ENCODE data around the gene IL20.
A peak's percentile ranks its signal among the peaks of the same experiment; 100 is the strongest.

IL20 gene

DNA sequence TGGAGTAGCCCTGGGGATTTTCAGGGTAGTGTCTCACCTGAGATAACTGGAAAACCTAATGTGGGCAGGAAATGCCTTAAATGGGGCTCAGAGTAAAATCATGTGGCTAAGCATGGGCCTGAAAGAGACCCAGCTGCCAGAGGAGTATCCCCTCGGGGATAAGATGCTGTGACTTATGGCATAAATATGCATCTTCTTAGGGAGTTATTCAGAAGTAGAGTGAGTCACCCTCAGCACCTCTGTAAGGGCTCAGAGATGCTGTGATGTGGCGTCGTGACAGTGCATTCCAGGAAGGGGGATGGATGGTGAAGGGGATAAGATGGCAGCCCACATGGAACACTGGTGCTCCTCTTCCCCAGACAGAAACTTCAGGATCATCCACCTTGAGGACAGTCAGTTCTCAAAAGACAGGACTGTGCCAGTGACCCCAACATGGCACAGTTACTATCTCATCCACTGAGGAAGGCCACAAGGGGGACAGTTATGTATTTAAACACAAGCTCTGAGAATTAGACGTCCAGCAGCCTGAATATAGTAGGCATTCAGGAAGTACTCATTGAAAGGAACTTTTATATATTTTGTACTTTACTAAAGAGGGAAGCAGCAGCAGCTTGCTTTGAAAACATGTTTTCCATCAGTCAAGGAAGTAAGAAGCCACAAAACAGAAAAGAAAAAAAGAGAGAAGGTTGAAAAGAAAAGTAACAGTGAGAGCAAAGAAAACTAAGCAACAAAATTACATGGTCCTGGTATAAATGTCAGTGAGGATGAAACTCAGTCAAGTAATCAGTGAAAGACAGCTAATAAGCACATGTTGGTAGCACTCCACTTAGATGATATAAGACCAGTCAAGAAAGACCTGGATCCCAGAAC, 40.1 kb downstream of the IL20 start:
- no peak for DNase-seq

GRCh38 chr1:206907304-206907991, 42.0 kb downstream of the IL20 start:
- DNase-seq, result no peak

DNA sequence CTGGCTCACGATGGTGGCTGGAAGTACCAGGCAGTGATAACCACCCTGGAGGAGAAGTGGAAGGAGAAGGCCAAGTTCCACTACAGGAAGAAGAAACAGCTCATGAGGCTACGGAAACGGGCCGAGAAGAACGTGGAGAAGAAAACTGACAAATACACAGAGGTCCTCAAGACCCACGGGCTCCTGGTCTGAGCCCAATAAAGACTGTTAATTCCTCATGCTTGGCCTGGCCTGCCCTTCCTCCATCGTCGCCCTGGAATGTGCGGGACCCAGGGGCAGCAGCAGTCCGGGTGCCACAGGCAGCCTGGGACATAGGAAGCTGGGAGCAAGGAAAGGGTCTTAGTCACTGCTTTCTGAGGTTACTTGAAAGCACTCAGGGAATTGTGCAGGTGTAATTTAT, 42.6 kb downstream of the IL20 start:
- DNase-seq, result no peak

DNA sequence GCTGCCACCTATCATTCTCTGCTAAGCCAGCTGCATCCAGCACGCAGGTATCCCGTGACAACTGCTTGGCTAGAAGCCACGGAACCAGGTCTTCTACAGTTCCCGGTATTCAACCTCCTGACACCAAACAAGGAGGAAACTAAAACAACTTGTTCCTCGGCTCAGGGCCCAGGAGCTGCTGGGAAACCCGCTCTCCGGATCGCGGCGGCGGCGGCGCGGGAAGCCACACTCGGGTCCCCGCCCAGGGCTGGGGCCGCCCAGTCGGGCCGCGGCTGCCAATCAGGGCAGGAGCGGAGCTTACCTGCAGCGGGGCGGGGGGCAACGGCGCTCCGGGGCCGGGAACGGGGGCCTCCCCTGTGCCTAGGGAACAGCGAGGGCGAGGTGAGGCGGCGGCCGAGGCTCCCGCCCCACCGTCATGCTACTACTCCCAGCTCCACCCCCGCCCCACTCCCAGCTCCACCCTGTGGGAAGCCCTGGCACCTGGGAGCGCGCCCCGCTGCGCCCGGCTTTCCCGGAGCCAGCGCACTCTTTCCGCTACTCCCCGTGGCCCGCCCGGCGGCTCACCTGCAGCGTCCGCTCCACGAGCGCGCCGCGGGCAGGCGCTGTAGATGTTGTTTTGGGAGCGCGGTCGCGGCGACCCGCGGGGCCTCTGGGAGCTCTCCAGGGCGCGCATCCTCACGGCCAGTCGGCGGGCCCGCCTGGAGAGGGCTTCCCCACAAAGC, 43.9 kb downstream of the IL20 start:
- peak; percentile 58 for DNase-seq

GRCh38 chr1:206909883-206910318, 44.5 kb downstream of the IL20 start:
- no peak for DNase-seq

GRCh38 chr1:206911064-206911663, 45.7 kb downstream of the IL20 start:
- DNase-seq, result peak; percentile 38

GRCh38 chr1:206912445-206913095, 47.1 kb downstream of the IL20 start:
- DNase-seq, result peak; percentile 89

DNA sequence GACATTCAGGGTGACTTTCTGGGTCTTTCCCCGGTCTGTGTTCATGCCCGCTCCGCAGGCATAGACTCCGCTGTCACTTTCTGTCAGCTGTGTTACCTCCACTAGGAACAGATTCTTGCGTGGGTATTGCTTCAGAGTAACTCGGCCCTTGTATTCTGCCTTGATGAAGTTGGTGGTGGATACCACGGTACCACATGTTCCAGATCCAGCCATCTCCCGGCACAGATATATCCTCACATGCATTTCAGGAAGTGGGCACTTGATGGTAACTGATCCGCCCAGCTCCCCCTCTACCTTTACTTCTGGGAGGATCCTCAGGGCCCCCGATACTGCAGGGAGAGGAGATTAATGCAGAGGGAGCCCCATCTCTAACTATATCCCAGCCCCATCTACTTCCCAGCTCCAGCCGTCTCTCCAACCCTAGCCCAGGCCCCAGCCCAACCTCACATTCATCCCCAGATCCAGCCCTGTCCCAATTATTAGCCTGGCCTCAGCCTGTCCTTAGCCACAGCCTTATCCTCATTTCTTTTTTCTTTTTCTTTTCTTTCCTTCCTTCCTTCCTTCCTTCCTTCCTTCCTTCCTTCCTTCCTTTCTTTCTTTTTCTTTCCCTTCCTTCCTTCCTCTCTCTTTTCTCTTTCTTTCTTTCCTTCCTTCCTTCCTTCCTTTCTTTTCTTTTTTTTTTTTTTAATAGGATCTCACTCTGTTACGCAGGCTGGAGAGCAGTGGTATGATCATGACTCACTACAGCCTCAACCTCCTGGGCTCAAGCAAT, 48.5 kb downstream of the IL20 start:
- DNase-seq, result no peak

DNA sequence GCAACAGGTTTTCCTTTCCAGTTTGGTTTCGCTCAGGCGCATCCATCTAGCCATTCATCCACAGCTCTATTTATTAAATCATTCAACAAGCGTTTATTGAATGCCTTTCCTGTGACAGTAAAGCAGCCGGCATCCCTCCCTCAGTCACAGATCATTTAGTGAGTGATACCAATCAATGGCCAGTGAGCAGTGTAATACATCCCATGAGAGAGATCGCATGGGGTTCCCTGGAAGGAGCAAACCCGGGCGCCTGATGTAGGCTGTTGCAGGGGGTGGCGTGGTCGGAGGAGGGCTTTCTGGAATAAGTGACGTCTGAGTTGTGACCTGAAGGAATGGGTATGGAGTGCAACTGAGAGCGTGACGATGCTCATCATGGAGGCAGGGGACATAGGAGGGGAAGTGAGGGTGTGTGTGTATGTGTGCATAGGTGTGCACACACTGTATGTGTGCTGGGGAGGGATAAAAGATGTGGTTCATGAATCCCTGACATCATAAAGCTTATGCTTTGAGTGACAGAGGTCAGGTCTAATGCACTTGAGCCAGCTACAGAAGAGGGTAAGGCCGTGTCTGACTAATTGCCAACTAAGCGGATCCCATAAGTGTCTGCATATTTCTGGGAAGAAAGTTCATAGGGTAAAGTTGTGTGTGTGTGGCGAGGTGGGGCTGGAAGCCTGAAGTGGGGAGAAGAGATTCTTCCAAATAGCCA, 49.8 kb downstream of the IL20 start:
- no peak for DNase-seq

GRCh38 chr1:206916000-206916709, 50.7 kb downstream of the IL20 start:
- no peak for DNase-seq

DNA sequence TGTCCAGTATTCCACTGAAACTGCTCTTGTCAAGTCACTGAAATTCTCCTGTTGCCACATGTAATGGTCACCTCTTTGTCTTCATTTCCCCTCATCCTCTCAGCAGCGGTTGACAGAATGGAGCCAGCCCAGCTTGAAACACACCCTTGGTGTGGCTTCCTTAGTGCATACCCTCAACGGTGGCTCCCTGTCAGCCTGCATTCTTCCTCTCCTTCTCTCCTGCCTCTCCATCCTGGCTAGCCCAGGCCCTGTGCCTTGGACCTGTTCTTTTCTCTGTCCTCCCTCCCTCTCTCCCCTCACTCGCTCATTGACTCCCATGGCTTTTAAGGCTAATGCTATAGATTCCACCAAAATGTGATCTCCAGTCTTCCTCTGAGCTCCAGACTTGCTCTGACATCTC, 52.7 kb downstream of the IL20 start:
- no peak for DNase-seq
